Mesendoderm (in vitro differentiated cells): Measurements from ENCODE around the gene WASF3.
A peak's percentile ranks its signal among the peaks of the same experiment; 100 is the strongest.

Experiments
- DNase-seq: peaks from one replicate; pipeline ENCODE4 v3.0.0; 2013
- H2AK5ac ChIP-seq: 2 replicates; pipeline ENCODE4 v1.6.1; 2013; ENCODE audit warnings: low read length, inconsistent platforms
- H2BK120ac ChIP-seq: 2 replicates; pipeline ENCODE4 v1.6.1; 2013; ENCODE audit warnings: low read depth, mild to moderate bottlenecking, low read length, moderate library complexity, mixed read lengths
- H2BK15ac ChIP-seq: replicated peaks from 2 replicates; pipeline ENCODE4 v1.6.1; 2013; ENCODE audit warnings: low read depth, mild to moderate bottlenecking, moderate library complexity
- H2BK5ac ChIP-seq: 2 replicates; pipeline ENCODE4 v1.6.1; 2013; ENCODE audit warnings: low read length, inconsistent platforms
- H3K18ac ChIP-seq: 2 replicates; pipeline ENCODE4 v1.6.1; 2013; ENCODE audit warnings: mild to moderate bottlenecking, low read length, mixed read lengths
- H3K23ac ChIP-seq: one replicate; pipeline ENCODE4 v1.6.1; 2013; ENCODE audit warnings: low read length
- H3K27ac ChIP-seq: 2 replicates; pipeline ENCODE4 v1.5.1; 2013; ENCODE audit warnings: low read depth, mild to moderate bottlenecking, inconsistent platforms, low read length, moderate library complexity
- H3K27me3 ChIP-seq: 2 replicates; pipeline ENCODE4 v1.6.1; 2013; ENCODE audit warnings: low read length, control low read depth, mild to moderate bottlenecking, inconsistent platforms; ENCODE audit not compliant: insufficient read depth, poor library complexity
- H3K36me3 ChIP-seq: 2 replicates; pipeline ENCODE4 v1.6.1; 2013; ENCODE audit warnings: low read length, inconsistent platforms; ENCODE audit not compliant: control insufficient read depth, insufficient read depth
- H3K4ac ChIP-seq: one replicate; pipeline ENCODE4 v1.6.1; 2013; ENCODE audit warnings: low read depth, mild to moderate bottlenecking, low read length, moderate library complexity
- H3K4me1 ChIP-seq: 2 replicates; pipeline ENCODE4 v1.6.1; 2013; ENCODE audit warnings: low read depth, low read length, inconsistent platforms; ENCODE audit not compliant: control insufficient read depth
- H3K4me2 ChIP-seq: 2 replicates; pipeline ENCODE4 v1.6.1; 2013; ENCODE audit warnings: low read length
- H3K4me3 ChIP-seq: 2 replicates; pipeline ENCODE4 v1.5.1; 2013; ENCODE audit warnings: mild to moderate bottlenecking, low read length
- H3K56ac ChIP-seq: one replicate; pipeline ENCODE4 v1.6.1; 2013; ENCODE audit warnings: low read length
- H3K79me1 ChIP-seq: 2 replicates; pipeline ENCODE4 v1.6.1; 2013; ENCODE audit warnings: low read length, inconsistent platforms
- H3K79me2 ChIP-seq: 2 replicates; pipeline ENCODE4 v1.6.1; 2013; ENCODE audit warnings: mild to moderate bottlenecking, low read length; ENCODE audit not compliant: control insufficient read depth, insufficient read depth
- H3K9ac ChIP-seq: 2 replicates; pipeline ENCODE4 v1.6.1; 2013; ENCODE audit warnings: low read length, inconsistent platforms
- H4K5ac ChIP-seq: one replicate; pipeline ENCODE4 v1.6.1; 2013; ENCODE audit warnings: low read length
- H4K8ac ChIP-seq: one replicate; pipeline ENCODE4 v1.6.1; 2013; ENCODE audit warnings: low read depth, mild to moderate bottlenecking, control low read depth, low read length, moderate library complexity
- WGBS: extraction: QIAGEN DNeasy Blood & Tissue Kit; methylation state at CpG from one replicate; pipeline ENCODE4 v1.1.7; 2013; ENCODE audit warnings: low lambda C conversion rate, missing lambda C conversion rate; ENCODE audit not compliant: insufficient coverage; ENCODE audit errors: extremely low coverage; 5-methylcytosine and 5-hydroxymethylcytosine counted together

Gene WASF3

GRCh38 chr13:26711211-26711610 is 153.7 kb downstream of the WASF3 start:
- H3K36me3 ChIP-seq: no peaks in the 10 kb centered on the region

GRCh38 chr13:26713341-26713740 is 155.9 kb downstream of the WASF3 start:
- Histone ChIP-seq H2BK5ac (no peak overlapping the region), H3K36me3 (no peaks in the 10 kb centered on the region), H3K4me1 (no peaks in the 10 kb centered on the region), H3K4ac (no peak overlapping the region), H4K8ac (no peak overlapping the region), H3K27me3 (no peaks in the 10 kb centered on the region), H3K56ac (no peak overlapping the region), H3K27ac (no peak overlapping the region), H3K4me3 (no peak overlapping the region), H3K23ac (no peak overlapping the region), H2BK15ac (no peak overlapping the region), H4K5ac (no peak overlapping the region), H3K79me1 (no peaks in the 10 kb centered on the region), H3K4me2 (no peak overlapping the region), H3K18ac (no peak overlapping the region), H2BK120ac (no peak overlapping the region), H2AK5ac (no peak overlapping the region), H3K9ac (no peak overlapping the region), H3K79me2 (no peaks in the 10 kb centered on the region)
- DNase-seq: no peak
- WGBS: no CpG with 5 or more reads among the region's 1 CpG

More at GRCh38 chr13:26711211-26711610, 153.7 kb downstream of the WASF3 start:
- no peak overlapping the region for H3K9ac ChIP-seq
- WGBS: no CpG with 5 or more reads among the region's 4 CpGs
- H3K4me3 ChIP-seq: no peak overlapping the region
- H2BK120ac ChIP-seq: no peak overlapping the region
- no peak overlapping the region for H4K8ac ChIP-seq
- H3K56ac ChIP-seq: no peak overlapping the region
- no peak overlapping the region for H2AK5ac ChIP-seq
- no peak overlapping the region for H2BK15ac ChIP-seq
- no peak overlapping the region for H4K5ac ChIP-seq
- no peak overlapping the region for H3K4ac ChIP-seq
- DNase-seq: no peak
- no peaks in the 10 kb centered on the region for H3K4me1 ChIP-seq
- H3K23ac ChIP-seq: no peak overlapping the region
- no peak overlapping the region for H3K18ac ChIP-seq
- no peak overlapping the region for H3K4me2 ChIP-seq
- H3K79me1 ChIP-seq: no peaks in the 10 kb centered on the region
- H3K79me2 ChIP-seq: no peaks in the 10 kb centered on the region
- H3K27me3 ChIP-seq: no peaks in the 10 kb centered on the region
- no peak overlapping the region for H2BK5ac ChIP-seq
- H3K27ac ChIP-seq: no peak overlapping the region

GRCh38 chr13:26716984-26717383 is 159.5 kb downstream of the WASF3 start:
- Histone ChIP-seq H3K4me1 (no peaks in the 10 kb centered on the region), H3K18ac (no peak overlapping the region), H3K79me1 (no peaks in the 10 kb centered on the region), H3K4me3 (no peak overlapping the region), H3K56ac (no peak overlapping the region), H2BK15ac (no peak overlapping the region), H2BK5ac (no peak overlapping the region), H3K9ac (no peak overlapping the region), H3K36me3 (no peaks in the 10 kb centered on the region), H3K4ac (no peak overlapping the region), H3K4me2 (no peak overlapping the region), H2BK120ac (no peak overlapping the region), H4K8ac (no peak overlapping the region), H3K27ac (no peak overlapping the region), H3K27me3 (no peaks in the 10 kb centered on the region), H4K5ac (no peak overlapping the region), H3K79me2 (no peaks in the 10 kb centered on the region), H3K23ac (no peak overlapping the region), H2AK5ac (no peak overlapping the region)
- no CpG with 5 or more reads among the region's 3 CpGs for WGBS
- no peak for DNase-seq

- H3K4ac ChIP-seq: no peak overlapping the region
- H3K4me1 ChIP-seq: no peaks in the 10 kb centered on the region
- H3K23ac ChIP-seq: no peak overlapping the region
- no peak overlapping the region for H4K8ac ChIP-seq
- H2BK120ac ChIP-seq: no peak overlapping the region
- H3K27me3 ChIP-seq: no peaks in the 10 kb centered on the region
- no peak for DNase-seq
- no peak overlapping the region for H2BK5ac ChIP-seq
- H3K27ac ChIP-seq: no peak overlapping the region
- no peak overlapping the region for H2AK5ac ChIP-seq
- no peak overlapping the region for H4K5ac ChIP-seq
- no peak overlapping the region for H3K4me2 ChIP-seq
- WGBS: no CpG with 5 or more reads among the region's 8 CpGs
- no peaks in the 10 kb centered on the region for H3K36me3 ChIP-seq
- no peak overlapping the region for H3K9ac ChIP-seq
- no peak overlapping the region for H3K56ac ChIP-seq
- H3K79me2 ChIP-seq: no peaks in the 10 kb centered on the region
- no peaks in the 10 kb centered on the region for H3K79me1 ChIP-seq
- no peak overlapping the region for H3K18ac ChIP-seq
- no peak overlapping the region for H3K4me3 ChIP-seq
- no peak overlapping the region for H2BK15ac ChIP-seq
Measured at GRCh38 chr13:26718146-26718545, 160.7 kb downstream of the WASF3 start.

- no CpG with 5 or more reads among the region's 5 CpGs for WGBS
- no peaks in the 10 kb centered on the region for H3K36me3 ChIP-seq
- H3K23ac ChIP-seq: no peak overlapping the region
- H3K4me1 ChIP-seq: no peaks in the 10 kb centered on the region
- H3K79me2 ChIP-seq: no peaks in the 10 kb centered on the region
- no peak overlapping the region for H3K27ac ChIP-seq
- H3K56ac ChIP-seq: no peak overlapping the region
- no peak overlapping the region for H3K4me3 ChIP-seq
- H4K5ac ChIP-seq: no peak overlapping the region
- no peak overlapping the region for H2BK120ac ChIP-seq
- no peaks in the 10 kb centered on the region for H3K27me3 ChIP-seq
- no peak overlapping the region for H2BK5ac ChIP-seq
- H3K79me1 ChIP-seq: no peaks in the 10 kb centered on the region
- no peak overlapping the region for H3K4me2 ChIP-seq
- H3K4ac ChIP-seq: no peak overlapping the region
- H2BK15ac ChIP-seq: no peak overlapping the region
- DNase-seq: no peak
- no peak overlapping the region for H3K18ac ChIP-seq
- H4K8ac ChIP-seq: no peak overlapping the region
- H3K9ac ChIP-seq: no peak overlapping the region
- no peak overlapping the region for H2AK5ac ChIP-seq
Measured at GRCh38 chr13:26718872-26719271, 161.4 kb downstream of the WASF3 start.

GRCh38 chr13:26719356-26719945 is 162.0 kb downstream of the WASF3 start:
- Histone ChIP-seq H3K4ac (no peak overlapping the region), H3K79me2 (no peaks in the 10 kb centered on the region), H3K27ac (no peak overlapping the region), H3K56ac (no peak overlapping the region), H2AK5ac (no peak overlapping the region), H3K36me3 (no peaks in the 10 kb centered on the region), H3K4me1 (no peaks in the 10 kb centered on the region), H3K27me3 (no peaks in the 10 kb centered on the region), H2BK15ac (no peak overlapping the region), H3K9ac (no peak overlapping the region), H4K5ac (no peak overlapping the region), H4K8ac (no peak overlapping the region), H3K18ac (no peak overlapping the region), H2BK5ac (no peak overlapping the region), H3K4me3 (no peak overlapping the region), H3K79me1 (no peaks in the 10 kb centered on the region), H3K4me2 (no peak overlapping the region), H3K23ac (no peak overlapping the region), H2BK120ac (no peak overlapping the region)
- DNase-seq: peak; percentile 46
- WGBS: no CpG with 5 or more reads among the region's 5 CpGs
